ENCODE data around the gene GMCL2. TPM values are rescaled to one million over a fixed set of nuclear protein-coding genes. Genes with fewer than 3 reads are reported as not detected.
A peak's percentile ranks its signal among the peaks of the same experiment; 100 is the strongest.

Gene GMCL2
- total RNA-seq, 1 experiment from 2014 or later = not detected

DNA sequence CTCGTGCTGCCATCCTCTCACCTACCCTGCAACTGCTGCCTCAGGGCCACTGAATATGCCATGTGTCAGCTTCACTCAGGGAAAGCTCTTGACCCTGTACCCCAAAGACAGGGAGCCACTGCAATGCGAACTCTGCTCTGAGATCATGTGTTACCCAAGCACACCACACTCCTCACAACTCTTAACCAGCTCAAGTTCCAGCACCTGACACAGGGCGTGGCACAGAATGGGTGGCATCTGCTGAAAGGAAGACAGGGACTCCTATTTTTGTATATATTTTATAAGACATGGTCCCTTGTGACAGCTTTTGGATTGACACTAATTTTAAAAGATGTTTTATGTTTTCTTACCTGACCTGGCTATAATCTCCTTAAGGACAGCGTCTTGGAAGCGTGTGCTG, 34.7 kb upstream of the GMCL2 start:
- no peak for DNase-seq (ENCODE audit: low spot score)

DNA sequence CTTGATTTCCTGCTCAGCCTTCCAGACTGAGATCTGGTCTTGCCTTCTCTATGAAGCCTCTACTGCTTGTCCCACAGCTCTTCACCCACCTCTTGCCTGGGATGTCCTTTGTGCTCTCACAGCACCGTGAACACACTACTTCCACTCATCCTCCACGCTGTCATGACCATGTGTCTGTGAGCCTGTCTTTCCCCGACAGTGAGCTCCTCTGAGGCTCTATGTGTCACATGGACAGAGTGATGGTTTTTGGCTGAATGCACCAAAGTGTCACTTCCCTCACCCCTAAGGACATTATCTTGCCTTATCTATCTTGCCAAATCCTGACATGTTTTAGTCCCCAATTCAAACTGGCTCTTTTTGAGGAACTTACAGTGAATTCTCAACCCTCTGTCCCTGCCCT, 34.1 kb upstream of the GMCL2 start:
- DNase-seq (ENCODE audit: low spot score) = no peak

DNA sequence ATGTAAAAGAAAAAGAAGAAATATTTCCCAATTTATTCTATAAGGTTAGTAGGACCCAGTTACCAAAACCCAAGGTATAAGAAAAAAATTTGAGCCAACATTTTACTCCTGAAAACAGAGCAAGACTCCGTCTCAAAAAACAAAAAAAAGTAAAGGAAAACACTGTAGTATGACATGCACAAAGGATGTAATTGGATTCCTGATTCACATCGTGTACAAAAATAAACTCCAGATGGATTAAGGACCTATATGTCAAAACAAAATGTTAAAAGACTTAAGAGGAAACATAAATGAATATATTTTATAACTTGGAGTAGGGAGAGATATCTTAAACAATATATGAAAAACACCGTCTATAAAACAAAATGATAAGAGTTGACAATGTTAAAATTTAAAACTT, 31.7 kb upstream of the GMCL2 start:
- no peak for DNase-seq (ENCODE audit: low spot score)

DNA sequence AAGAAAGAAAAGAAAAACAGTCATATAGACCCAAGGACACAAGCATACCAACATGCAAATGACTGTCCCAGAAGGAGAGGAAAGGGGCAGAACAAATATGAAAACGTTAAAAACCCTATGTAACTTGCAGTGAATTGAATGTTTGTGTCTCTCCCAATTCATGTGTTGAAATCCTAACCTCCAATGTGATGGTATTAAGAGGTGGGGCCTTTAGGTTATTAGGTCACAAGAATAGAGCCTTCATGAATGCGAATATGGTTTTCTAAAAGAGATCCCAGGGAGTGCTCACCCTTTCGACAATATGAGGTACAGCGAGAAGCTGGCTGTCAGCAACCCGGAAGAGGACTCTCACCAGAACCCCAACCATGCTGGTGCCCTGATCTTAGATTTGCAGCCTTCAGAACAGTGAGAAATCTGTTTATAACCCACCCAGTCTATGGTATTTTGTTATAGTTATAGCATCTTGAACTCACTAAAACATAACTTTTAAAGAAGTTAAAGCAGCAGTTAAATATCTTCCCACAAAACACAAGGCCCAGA, 31.1 kb upstream of the GMCL2 start:
- no peak for DNase-seq (ENCODE audit: low spot score)

DNA sequence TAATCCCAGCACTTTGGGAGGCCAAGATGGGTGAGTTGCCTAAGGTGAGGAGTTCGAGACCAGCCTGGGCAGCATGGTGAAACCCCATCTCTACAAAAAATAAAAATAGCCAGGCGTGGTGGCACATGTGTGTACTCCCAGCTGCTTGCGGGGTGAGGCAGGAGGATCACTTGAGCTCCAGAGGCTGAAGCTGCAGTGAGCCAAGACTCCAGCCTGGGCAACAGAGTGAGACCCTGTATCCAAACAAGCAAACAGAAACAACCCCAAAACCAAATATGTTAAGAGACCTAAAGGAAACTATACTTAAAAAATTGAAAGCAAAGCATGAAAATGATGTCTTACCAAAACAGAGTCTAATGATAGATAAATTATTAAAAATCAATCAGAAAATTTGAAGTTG, 29.6 kb upstream of the GMCL2 start:
- no peak for DNase-seq (ENCODE audit: low spot score)

DNA sequence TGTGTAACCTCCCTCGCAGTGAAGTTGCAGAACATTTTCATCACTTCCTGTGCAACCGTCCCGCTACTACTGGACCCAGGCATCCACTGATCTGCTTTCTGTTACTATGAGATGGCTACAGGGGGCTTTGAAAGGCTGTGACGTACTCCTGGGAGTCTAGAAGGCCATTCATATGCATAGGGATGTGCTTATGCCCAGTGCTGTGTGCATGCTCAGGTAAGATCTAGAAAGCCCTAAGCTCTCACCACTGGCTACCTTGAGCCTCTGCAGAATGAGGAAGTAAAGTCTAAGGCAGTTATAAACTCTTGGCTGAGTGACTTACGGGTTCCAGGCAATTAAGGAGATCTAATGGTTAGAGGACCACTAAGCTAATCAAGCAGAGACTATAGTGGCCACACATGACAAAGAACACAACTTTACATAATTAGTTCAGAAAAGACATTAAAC, 28.9 kb upstream of the GMCL2 start:
- no peak for DNase-seq (ENCODE audit: low spot score)

DNA sequence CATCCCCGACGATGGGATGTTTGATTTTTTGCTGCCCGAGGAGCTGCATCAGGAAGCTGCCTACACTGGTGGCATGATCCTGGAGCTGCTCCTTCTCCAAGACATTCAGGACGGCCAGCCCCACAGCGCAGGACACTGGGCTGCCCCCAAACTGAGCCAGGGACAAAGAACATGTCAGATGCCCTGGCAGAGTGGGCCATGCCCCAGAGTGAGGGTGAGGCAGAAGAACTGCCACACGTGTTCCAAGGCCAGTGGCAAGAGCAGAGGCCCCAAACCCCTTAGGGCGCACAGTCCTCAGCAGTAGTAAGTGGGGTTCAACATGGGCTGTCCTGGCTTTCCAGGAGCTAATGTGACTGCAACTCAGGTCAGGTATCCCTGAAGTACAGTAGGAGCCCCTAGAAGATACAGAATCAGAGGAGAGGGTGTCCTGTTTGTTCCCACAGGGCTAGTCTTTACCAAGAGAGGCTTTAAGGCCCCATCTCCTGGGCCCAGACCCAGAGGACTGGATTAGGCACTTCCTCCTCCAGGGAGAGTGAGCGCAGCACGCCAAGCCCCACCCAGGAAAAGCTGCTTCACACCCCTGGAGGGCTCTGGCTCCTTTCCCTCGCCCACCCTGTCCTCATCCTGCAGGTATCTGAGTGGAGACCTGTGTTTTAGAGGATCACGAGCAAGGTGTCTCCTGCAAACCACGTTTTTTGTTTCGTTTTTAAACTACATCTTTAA, 28.3 kb upstream of the GMCL2 start:
- DNase-seq (ENCODE audit: low spot score) = no peak

DNA sequence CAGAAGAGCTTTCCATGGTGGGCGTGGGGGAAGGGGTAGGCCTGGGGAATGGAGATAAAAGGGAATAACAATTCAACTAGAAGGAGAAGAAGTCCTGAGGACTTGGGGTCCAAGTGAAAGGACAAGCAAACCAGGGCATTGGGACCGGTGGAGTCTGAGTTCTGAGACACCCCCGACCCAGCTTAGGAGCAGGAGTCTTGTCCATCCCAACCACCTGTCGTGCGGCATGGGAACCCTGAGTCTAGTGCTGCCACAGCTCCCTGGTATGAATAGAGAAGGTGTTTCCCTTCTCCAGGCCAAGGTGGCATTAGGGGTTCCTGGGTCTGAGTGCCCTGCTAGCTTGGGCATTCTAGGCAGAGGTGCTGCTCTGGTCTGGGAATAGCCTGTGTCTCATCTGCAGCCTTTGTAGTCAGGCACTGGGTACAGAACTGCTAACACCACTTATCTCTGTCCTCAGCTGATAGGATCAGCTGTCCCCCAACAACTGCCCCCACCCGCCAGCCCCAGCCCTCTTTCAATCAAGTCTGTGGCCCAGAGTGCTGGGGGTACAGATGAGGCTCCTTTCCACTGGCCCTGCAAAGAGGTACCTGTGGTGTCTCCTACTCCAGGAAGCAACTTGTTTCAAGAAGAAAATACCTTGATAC, 27.1 kb upstream of the GMCL2 start:
- no peak for DNase-seq (ENCODE audit: low spot score)

DNA sequence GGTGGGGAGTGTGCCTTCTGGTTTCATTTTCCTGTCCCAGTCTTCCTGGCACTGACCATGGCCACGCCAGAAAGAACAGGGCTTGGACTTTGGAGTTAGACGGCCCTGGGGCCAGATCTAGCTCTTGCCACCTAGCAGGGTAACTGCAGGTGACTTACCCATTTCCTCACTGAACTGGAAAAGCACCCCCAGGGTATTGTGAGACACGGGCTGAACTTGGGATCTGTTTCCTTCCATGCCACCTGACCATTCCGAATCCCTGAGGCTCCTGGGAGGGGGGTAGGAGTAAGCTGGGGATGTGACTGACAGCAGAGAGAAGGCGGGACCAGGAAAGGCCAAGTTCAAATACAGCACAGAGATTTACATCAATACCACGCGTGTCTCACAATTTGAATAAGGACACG, 26.6 kb upstream of the GMCL2 start:
- DNase-seq (ENCODE audit: low spot score) = no peak

DNA sequence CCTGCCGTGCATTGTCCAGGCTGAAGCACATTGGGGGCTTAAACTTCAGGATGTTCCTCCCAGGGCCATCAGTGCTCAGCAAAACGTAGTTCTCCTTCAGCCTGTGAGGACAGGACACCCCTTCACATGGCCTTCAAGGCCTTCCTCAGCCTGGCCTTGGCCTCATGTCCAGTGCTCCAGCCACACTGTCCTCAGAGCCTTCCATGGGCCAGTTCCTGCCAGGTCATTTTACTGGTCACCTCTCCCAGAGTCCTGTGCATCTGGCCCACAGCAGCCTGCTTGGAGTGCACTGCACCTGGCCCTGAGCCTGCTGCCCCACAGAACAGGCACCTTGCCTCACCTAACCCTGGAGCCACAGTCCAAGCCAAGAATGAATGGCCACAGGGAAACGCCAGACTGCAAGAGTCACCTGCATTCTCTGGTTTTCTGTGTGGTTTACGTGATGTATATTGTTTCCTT, 25.9 kb upstream of the GMCL2 start:
- DNase-seq (ENCODE audit: low spot score) = no peak

DNA sequence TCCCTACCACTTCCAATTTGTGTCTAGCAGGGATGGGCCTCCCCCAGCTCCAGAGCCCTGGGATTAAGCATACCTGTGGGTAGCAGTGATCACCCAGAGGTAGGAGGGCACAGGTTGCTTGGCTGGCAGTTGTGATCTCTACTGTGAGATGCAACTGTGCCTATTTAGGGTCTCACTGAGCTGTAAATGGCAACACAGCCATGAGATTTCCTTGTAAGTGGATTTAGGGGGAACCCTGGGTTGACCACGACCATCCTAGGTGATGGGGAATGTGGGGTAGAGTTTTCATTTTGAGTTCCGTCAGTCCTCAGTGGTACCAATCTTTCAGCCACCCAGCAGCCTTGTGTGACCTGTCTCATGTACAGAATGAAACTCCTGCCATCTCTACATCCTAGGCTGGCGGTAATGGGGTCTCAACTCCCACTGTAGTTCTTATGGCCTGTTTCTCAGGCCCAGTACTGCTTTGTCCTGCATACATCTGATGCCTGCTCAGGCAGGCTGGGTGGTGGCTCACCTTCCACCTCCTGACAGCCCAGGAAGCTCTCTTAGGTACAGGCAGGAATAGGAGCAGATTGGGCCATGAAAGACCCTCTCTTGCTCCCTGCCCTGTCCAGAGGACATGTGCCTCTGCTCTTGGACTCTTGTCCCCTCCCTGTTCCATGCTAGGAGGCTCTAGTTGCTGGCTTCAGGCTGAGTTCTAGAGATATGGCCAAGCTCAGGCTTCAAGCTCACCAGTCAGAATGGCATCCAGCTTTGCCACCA, 25.3 kb upstream of the GMCL2 start:
- DNase-seq (ENCODE audit: low spot score) = no peak

DNA sequence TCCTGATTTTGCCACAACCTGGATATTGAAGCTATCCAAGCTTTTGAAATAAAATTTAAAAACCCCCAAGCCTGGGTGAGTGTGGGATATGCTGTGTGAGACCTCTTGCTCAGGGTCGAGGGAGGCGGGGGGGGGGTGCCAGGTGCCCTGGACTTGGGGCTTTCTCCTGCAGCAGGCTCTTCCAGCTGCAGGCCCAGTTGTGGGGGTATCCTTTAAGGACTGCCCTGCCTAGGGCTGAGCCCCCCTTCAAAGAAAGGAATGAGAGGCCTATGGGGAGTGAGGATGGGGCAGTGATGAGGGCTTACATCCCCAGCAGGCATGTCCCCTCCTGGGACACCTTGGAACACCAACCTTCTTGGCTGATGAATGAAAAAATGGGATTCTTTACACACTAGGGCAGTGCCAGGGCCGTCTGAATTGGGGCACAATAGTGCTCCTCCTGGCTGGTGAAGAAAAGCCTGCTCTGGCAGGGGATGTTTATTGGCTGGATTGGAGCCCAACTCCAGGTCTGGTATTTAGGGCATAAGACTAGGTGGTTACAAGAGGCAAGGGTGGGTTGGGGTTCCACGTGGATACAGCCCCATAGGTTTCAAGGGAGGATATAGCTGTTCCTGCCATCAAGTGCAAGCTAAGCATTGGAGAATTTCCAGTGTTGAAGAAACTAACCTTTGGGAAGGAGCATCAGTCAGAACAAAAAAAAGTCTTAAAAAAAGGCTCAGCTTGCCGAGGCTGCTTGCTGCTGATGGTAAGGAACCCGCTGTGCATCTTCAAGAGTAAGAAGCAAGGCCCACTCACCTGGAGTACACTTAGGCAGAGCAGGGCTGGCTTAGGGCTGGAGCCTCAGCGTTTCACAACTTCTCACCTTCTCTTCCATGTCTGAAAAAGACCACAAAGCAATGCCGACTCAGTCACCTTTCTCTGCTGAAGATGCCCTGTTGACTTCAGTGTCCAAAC, 24.2 kb upstream of the GMCL2 start:
- DNase-seq (ENCODE audit: low spot score) = no peak

DNA sequence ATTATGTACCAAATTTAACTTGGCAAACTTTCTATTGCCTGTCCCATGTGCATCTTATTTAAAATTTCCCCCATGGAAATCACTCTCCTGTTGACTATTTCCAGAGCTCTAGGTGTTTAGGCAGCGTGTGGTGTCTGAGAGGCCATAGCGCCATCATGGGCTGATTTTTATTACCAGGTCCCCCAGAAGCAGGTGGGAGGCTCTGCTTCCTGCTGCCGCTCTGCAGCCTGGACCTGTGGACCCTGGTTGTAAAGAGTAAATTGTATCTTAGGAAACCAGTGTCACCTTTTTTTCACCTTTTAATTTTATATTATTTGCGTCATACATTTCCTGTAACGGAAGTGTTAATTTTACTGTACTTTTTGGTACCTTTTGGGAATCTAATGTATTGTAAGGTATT, 23.5 kb upstream of the GMCL2 start:
- no peak for DNase-seq (ENCODE audit: low spot score)

DNA sequence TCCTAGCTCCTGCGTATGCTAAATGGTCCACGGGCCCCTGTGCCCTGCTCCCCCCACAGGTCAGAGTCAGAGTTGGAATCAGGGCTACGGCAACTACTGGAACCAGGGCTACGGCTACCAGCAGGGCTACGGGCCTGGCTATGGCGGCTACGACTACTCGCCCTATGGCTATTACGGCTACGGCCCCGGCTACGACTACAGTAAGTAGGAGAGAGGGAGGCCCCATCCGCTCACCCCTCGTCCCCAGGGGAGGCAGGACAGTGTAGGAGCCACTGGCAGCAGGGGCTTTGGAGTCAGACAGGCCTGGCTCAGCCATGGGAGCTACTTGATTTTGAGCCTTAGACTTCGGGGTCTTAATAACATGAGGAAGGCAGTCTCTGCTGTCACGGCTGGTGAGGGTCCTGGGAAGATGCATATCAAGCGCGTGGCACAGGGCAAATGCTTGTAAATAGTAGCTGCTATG, 22.9 kb upstream of the GMCL2 start:
- no peak for DNase-seq (ENCODE audit: low spot score)

DNA sequence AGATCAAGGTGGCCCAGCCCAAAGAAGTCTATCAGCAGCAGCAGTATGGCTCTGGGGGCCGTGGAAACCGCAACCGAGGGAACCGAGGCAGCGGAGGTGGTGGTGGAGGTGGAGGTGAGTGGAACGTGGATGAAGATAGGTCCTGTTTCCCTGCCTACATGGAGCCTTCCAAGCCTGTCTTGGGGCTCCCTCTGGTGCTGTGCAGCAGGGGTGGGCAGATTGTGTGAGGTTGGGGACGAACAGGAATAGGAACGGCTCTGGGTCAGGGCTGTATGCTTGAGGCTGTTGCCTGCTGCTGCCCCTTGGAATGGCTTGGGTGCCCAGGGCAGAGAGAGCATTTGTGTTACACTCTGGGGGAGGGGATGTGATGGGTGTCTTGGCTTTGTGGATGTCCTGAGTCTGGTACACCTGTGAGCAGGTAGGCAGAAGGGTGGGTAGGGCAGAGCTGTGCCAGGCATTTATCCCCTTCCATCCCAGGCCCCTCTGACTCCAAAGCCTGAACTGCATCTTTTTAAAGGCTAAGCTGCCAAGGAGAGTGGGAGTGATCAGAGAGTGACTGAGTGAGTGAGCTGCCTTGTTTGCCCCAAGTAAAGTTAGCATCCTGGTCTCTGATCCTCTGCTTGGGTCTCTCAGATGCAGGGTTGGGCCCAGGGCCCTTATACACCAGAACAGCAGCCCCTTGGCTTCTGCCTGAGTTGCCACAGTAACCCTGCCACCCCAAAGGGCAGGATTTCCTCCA, 22.3 kb upstream of the GMCL2 start:
- DNase-seq (ENCODE audit: low spot score) = no peak

DNA sequence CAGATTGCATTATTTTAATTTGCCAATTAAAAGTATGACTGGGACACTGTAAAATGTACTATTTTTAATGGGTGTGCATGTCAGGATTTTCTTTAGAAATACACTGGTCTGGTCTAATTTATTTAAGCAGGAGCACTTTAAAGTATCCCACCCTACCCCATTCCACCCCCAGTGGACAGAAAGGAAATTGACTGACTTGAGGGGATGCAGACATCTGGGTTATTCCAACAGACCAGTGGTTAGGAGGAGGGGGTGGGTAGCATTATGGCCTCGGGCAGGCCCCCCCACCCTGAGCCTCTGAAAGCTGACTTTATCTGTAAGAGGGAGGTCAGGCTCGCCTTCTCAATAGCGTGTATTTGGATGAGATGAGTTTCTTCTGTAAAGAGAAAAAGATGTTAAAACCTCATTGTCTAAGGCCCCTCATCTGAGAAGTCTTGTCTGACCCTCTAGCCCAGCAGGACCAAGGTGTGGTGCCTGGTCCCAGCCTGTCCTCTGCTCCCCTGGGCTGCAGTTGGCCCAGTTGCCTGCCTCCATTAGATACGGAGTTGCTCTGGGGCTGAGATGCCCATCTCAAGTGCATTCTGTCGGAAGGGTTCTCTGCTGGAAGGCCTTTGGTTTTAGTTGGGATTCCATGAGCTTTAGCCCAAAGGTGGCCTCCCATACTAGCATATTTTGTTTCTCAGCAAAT, 21.5 kb upstream of the GMCL2 start:
- DNase-seq (ENCODE audit: low spot score) = no peak

DNA sequence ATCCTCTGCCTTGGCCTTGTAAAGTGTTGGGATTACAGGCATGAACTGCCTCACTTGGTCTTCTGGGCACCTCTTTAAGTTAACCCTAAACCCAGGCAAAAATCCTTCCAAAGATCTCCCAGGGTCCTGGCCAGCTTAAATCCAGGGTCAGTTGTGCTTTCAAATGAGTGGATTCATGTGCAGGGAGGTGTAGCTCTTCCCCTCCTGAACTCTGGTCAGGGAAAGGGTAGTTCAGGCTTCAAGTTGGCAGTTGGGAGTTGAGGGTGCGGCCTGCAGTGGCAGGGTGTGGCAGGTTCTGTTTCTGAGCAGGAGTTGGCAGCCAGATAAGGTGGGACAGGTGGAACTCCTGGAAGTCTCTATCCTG, 20.7 kb upstream of the GMCL2 start:
- DNase-seq (ENCODE audit: low spot score) = no peak

DNA sequence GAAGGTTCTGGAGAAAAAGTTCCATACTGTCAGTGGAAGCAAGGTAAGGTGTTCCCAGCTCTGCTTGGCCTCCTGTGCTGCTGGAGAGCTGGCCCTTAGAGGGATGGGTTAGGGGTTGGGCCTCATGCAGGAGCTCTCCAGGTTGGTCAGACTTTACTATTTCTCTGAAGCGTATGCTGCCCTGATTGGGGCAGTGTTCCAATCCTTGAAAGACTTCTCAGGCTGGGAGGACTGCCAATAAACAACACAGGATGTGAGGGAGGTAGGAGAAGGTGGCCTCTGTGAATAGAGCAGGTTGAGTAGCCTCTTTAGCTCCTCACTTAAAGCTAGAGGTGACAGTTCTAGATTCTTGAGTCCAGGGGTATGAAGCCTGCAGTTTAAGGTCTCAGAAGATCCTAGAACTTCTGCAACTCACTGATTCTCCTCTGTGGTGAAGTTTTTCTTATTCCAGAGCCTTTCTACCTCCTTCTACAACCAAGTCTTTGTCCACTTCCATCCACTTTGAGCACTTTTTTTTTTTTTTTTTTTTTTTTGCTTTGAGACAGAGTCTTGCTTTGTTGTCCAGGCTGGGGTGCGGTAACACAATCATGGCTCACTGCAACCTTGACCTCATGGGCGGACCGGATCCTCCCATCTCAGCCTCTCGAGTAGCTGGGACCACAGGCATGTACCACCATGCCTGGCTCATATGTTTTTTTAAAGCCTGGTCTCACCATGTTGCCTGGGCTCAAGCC, 20.2 kb upstream of the GMCL2 start:
- peak; percentile 47 for DNase-seq (ENCODE audit: low spot score)

All from A172 (cell line).